Activated CD8-positive, alpha-beta memory T cell treated with anti-CD3 and anti-CD28 coated beads for 1 hour (primary cell): Measurements from ENCODE around the gene GFRA1.

ENCODE experiments used
- DNase-seq, 2 donors: peaks; one replicate each; pipeline ENCODE4 v3.0.0-alpha.2; 2020; ENCODE audit warnings: low read depth in 1 of 2; ENCODE audit errors: extremely low read depth in 1 of 2

Gene GFRA1

GRCh38 chr10:116164291-116164690 is 108.7 kb downstream of the GFRA1 start:
- no peak for DNase-seq

GRCh38 chr10:116163333-116164131 is 109.5 kb downstream of the GFRA1 start:
- no peak for DNase-seq

GRCh38 chr10:116162851-116163250 is 110.2 kb downstream of the GFRA1 start:
- DNase-seq = no peak

GRCh38 chr10:116160271-116160670 is 112.7 kb downstream of the GFRA1 start:
- DNase-seq = no peak

- no peak for DNase-seq
Measured at GRCh38 chr10:116159197-116159596, 113.8 kb downstream of the GFRA1 start.

GRCh38 chr10:116158036-116158435 is 115.0 kb downstream of the GFRA1 start:
- DNase-seq = no peak

GRCh38 chr10:116157485-116157884 is 115.5 kb downstream of the GFRA1 start:
- DNase-seq = no peak

- no peak for DNase-seq
Measured at GRCh38 chr10:116156819-116157218, 116.2 kb downstream of the GFRA1 start.

GRCh38 chr10:116155191-116155590 is 117.8 kb downstream of the GFRA1 start:
- DNase-seq = no peak

- no peak for DNase-seq
Measured at GRCh38 chr10:116154651-116155050, 118.4 kb downstream of the GFRA1 start.

GRCh38 chr10:116151076-116151475 is 121.9 kb downstream of the GFRA1 start:
- DNase-seq = no peak

GRCh38 chr10:116150606-116151005 is 122.4 kb downstream of the GFRA1 start:
- no peak for DNase-seq

- DNase-seq = no peak
Measured at GRCh38 chr10:116147147-116147905, 125.7 kb downstream of the GFRA1 start.

GRCh38 chr10:116146372-116147140 is 126.5 kb downstream of the GFRA1 start:
- DNase-seq = no peak

- DNase-seq = no peak
Measured at GRCh38 chr10:116143673-116144222, 129.3 kb downstream of the GFRA1 start.

- DNase-seq = no peak
Measured at GRCh38 chr10:116141855-116142254, 131.2 kb downstream of the GFRA1 start.

- no peak for DNase-seq
Measured at GRCh38 chr10:116141246-116141645, 131.8 kb downstream of the GFRA1 start.

GRCh38 chr10:116139886-116140285 is 133.1 kb downstream of the GFRA1 start:
- no peak for DNase-seq

- DNase-seq = no peak
Measured at GRCh38 chr10:116138897-116139296, 134.1 kb downstream of the GFRA1 start.

GRCh38 chr10:116136261-116136660 is 136.7 kb downstream of the GFRA1 start:
- no peak for DNase-seq

- DNase-seq = no peak
Measured at GRCh38 chr10:116134322-116134721, 138.7 kb downstream of the GFRA1 start.
